Gastroesophageal sphincter (tissue), 3 donors: Measurements from ENCODE around the gene MYH3.

ENCODE experiments used
- POLR2A ChIP-seq, 2 donors: fragments of 450-650 bp; IDR thresholded peaks; one replicate each; pipeline ENCODE4 v1.6.1; 2017; ENCODE audit warnings: antibody characterized with exemption in 2 of 2, mild to moderate bottlenecking in 2 of 2, moderate library complexity in 1 of 2
- TF ChIP-seq, protein P1 (sequence below), 4 experiments: fragments of 200-600 bp in 2 of 4; fragments of 450-650 bp in 2 of 4; sonication (generic) in 1 of 4; IDR thresholded peaks; one replicate each; pipeline ENCODE4 v1.5.1; 2017 to 2019; ENCODE audit warnings: antibody characterized with exemption in 4 of 4, mild to moderate bottlenecking in 2 of 4, moderate library complexity in 2 of 4

DNA sequence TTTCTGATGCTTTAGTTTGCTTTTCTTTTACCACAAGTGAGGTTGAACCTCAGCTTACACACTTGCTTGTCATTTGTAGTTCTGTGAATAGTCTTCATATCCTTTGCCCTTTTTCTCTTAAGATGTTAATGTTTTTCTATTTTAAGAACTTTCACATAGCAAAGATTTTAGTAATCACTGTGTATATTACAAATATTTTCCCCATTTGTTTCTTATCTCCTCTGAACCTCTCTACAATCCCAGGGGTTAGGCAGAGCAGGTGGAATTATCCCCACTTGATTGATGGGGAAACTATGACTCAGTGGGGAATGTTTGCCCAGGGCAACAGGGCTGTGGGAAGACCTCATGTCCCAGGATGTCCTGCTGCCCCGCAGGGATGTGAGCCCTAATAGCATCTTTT, 11.7 kb upstream of the MYH3 start:
- TF ChIP-seq, protein P1, sequence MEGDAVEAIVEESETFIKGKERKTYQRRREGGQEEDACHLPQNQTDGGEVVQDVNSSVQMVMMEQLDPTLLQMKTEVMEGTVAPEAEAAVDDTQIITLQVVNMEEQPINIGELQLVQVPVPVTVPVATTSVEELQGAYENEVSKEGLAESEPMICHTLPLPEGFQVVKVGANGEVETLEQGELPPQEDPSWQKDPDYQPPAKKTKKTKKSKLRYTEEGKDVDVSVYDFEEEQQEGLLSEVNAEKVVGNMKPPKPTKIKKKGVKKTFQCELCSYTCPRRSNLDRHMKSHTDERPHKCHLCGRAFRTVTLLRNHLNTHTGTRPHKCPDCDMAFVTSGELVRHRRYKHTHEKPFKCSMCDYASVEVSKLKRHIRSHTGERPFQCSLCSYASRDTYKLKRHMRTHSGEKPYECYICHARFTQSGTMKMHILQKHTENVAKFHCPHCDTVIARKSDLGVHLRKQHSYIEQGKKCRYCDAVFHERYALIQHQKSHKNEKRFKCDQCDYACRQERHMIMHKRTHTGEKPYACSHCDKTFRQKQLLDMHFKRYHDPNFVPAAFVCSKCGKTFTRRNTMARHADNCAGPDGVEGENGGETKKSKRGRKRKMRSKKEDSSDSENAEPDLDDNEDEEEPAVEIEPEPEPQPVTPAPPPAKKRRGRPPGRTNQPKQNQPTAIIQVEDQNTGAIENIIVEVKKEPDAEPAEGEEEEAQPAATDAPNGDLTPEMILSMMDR (IDR thresholded peaks at IDR 0.05) = no peak
- TF ChIP-seq POLR2A (IDR thresholded peaks at IDR 0.05) = no peak
